Stimulated activated CD8-positive, alpha-beta memory T cell treated with anti-CD3 and anti-CD28 coated beads, Interleukin-12 subunit alpha, Interleukin-12 subunit beta, amount 100 ng/mL, for 4 hours (primary cell): ENCODE data around the gene DNAJB5.
A peak's percentile ranks its signal among the peaks of the same experiment; 100 is the strongest.

Source experiments
- DNase-seq: peaks from one replicate; pipeline ENCODE4 v3.0.0-alpha.2; 2020; ENCODE audit warnings: low read depth

Gene DNAJB5

DNA sequence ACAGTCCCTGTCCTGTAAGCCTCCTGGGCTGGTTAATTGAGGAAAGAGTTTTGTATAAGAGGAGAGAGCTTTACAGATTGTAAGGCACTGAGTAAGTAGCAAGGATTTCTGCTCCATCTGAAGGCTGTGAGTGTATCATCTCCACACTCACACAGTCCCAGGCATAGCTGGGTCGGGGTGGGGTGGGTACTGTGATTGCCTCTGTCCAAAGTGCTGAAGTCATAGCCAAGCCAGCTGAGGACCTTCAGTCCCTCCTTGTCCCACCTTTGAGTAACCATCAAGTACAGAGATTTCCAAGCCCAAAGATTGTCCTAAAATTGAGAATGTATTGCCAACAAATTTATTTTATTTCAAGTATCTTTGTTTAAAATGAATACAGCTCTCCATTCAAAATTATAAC is 5.5 kb upstream of the DNAJB5 start:
- no peak for DNase-seq

DNA sequence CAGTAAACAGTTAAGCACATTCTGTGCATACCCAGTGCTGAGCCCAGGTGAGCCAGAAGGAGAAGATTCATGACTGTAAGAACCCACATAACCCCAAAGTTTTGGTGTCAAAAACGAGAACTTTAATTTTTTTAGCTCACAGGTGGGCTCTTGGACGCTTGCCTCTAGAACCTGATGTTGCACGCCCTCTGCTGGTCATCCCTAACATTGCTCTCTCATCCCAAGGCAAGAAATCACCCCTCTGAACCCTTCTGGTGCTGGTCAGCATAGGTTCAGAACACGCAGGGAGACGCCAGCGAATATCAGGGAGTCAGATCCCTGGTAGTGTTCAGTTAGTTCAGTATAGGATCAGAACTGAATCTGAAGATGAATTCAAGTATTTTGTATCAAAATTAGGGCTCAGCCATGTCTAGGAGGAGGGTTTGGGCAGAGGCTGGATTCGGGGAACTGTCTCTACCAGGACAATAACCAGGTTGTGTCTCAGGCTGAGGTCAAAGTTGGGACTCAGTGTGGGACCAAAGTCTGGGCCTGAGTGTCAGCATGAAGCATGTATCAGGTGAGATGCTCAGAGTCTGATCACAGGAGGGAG is 4.1 kb upstream of the DNAJB5 start:
- DNase-seq: no peak

DNA sequence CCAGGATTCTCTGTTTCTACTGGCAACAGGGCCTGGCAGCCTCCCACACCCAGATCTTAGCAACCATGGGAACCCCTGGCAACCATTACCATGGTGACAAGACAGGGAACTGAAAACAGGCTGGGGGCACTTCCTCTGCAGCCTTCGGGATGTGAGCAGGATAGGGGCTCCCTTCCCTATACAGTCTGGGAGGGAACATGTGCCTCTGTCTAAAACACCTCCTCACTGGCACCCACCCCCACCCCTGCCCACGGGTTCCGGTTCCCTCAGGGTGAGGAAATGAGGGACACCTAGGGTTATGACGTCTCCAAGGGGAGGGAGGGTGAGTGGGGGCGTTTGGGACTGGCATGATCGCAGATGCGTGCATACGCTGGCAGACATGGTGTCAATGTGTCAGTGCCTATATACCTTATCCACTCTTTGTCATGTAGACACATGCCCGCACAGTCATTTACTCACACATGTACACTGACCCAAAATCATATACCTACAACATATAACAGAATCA is 3.0 kb upstream of the DNAJB5 start:
- peak; percentile 54 for DNase-seq

DNA sequence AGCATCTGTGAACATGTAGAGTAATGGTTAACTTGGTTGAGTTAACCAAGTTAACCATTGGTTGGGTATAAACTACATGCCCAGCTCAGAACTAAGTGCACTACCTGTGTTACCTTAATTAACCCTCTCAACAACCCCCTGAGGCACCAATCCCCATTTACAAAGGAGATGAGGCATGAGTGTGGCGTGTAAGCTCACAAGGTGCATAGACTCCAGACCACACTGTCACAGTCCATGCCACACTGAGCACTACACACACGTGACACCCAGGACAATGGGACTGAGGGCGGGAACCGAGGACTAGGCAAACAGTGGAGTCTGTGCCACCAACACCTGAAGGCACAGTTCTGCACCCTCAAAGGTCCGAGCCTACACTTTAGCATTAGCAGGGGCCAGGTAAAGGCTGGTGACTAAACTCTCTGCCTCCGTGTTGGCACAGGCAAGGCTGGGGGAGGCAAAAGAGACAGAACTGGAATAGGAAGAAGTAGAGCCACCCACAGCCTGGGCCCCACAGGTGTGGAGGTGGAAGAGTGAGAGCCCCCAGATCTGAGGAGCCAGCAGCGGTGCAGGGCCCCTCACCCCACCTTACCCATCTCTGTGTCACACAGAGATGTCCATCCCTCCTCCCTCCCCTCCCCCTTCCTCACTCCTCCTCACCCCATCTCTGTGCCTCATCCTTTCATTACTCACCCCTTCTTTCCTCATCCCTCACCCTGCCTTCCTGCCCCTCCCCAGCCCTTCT is 2.2 kb upstream of the DNAJB5 start:
- no peak for DNase-seq

DNA sequence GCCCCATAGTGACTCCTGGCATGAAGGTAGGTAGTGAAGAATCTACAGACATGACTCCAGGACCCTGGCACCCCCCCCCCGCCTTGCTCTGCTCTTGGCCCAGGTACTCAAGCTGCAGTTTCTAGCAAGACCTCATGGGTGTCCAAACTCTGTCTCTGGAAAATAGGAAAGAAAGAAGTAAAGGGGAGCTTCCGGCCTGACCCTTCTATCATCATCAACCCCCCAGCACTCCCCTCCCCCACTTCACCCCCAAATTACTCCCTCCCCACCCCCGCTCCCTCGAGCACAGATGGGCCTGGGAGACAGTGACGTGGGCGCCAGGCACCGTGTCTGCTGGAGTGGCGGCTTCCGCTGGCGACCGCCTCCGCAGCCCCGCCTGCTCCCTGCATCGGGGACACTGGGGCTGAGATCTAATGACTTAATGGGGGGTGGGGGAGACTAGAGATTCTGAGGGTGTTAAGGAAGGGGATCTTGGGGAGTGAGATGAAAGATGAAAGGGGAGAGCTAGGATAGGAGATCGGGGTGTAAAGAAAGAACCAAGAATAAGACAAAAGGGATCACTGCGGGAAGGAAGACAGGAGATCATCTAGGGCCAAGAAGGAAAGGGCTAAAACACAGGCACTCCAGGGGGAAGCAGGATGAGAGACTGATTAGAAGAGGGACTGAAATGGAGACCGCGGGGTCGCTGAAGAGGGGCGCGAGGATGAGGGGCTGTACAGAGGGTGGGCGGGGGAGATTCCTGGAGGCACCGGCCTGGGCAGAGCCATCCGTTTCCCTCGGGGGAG is 1.1 kb upstream of the DNAJB5 start:
- peak; percentile 45 for DNase-seq

DNA sequence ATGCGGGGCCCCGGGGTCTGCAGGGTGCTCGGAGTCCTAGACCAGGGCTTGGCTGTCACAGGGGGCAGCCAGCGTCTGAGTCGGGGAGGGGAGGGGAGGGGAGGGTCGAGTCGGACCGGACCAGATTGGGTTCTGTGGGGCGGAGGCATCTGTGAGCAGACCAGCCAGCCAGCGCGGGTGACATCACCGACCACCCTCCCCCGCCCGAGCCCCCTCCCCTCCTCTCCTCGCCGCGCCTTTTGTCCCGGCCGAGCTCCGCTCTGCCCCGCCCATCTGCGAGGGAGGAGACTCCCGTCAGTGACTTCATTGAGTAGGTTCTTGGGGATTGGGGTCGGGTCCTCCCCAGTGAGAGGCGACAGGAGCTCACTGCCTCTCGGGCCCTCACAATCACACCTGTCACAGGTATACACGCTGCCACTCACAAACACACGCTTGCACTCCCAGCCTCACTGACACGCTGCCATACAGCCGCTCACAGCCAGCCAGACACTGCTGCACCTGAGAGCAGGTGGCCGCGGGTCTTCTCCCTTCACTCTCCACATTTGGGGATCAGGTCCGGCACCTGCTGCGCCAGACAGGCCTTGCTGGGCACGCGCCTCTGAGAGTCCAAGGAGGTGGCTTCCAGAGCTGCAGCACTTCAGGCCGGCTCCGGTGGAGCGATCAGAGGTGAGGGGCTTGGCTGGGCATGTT is 546 bp downstream of the DNAJB5 start:
- DNase-seq: peak; percentile 19

DNA sequence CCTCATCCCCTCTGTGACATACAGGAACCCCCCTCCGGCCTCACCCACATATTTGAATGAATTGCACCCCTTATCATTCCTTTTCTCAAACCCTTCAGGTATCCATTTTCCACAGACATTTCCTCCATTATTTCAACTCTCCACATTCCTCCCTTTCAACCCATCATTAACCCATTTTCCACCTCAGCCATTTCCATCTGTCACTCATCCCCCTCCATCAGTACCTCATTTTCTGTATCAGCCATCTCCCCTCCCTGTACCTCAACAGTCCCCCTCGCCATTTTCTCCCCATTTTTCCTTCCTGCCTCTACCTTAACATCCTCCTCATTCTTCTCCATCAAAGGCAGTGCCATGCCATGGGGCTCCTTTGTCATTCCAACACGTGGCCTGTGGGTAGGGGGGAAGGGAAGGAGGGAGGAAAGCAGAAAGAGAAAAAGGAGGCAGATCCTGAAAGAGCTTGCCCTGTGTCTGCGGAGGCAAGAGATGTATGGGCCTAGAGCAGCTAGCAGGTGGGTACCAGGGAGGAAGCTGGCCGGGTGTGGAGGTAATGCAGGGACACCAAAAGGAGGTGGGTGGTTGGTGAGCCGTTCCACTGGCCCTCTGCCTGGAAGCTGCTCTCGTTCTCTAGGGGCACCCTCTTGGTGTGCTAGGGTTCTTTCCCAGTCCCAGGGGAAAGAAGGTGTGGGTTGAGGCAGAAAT is 1.5 kb downstream of the DNAJB5 start:
- DNase-seq: no peak

DNA sequence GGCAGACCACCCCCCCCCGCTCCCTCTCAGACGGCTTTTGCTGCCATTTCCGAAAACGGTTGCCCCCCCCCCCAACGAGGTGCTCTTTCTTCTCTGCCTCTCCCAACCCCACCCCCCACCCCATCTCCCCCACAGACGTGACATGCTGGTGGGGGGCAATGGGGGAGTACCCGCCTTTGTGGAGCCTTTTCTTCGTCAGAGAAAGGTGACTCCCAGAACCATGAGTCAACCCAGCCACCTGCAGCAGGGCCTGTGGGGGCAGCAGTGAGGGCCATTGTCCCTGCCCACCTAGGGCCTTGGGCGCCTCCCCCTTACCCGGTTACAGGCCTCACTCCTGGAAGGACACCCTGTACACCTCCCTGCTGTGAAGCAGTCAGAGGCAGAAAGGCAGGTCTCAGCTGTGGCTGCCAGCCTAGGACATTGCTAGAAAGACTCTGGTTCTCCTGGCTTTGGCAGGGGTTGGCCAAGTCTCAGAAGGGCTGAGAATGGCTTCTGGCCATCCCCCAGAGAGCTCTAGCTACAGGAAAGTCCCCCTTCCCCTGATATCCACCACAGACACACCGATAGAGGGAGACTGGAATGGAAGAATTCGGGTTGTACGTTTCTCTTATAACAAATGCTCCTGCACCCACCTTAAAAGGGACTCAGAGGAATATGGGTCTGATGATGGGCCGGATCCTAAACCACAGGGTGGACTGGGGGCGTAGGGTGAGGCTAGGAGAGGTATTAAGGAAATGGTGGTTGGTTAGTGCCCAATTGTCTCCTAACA is 2.2 kb downstream of the DNAJB5 start:
- no peak for DNase-seq

DNA sequence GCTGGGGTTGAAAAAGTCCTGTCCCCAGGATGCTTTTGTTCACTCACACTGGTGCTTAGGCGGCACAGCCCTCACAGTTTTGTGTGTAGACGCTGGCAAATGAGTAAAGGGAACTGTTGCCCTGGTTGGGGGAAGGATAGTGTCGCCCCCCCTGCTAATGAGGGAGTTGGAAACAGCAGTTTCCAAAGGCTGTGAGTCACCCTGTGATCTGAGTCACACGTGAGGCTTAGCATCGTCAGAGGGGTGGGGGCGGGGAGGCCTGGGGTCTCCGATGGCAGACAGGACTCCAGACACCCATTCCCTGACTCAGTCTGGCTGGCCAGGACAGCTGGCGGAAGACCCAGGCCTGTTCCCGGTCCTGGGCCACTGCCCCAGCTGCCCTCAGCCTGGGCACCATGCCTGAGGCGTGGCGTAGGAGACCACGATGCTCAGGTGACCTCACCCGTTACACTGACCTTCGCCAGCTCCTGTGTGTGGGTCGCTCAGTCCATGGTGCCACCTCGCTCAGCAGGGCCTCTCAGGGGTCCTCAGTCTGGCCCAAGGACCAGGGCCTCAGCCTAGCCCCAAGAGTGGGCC is 2.9 kb downstream of the DNAJB5 start:
- DNase-seq: peak; percentile 50

DNA sequence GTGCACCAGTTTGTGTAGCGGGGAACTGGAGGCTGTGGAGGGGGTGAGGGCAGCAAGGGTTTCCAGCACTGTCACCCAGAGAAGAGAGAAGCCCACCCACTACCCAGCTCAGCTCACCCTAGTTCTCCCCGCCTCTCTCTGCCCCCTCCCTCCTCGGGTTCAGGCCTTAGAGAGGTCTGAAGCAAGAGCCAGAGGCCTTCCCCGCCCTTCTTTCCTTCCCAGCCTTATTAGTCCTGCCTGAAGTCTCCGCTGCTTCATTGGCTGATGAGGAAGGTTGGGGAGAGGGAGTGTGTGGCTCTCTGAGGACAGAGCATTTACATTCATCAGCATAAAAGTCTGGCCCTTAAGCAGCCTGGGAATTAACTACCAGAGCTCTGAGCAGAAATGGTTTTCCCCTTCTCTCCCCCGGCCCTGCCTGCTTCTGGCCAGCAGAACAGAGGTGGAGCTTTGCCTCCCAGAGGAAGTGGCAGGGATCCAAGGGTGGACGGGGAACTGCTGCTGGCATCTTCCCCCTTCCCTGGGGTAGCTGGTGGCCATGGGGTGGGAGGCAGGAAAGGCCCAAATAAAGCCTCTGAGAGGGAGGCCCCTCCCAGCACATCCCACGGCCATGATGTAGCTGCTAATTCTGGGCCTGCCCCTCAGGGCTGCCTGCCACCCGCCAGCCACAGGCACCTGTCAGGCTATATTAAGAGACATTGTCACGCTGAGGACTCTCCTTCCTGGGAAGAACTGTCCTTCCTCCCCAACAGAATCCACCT is 4.1 kb downstream of the DNAJB5 start:
- no peak for DNase-seq

DNA sequence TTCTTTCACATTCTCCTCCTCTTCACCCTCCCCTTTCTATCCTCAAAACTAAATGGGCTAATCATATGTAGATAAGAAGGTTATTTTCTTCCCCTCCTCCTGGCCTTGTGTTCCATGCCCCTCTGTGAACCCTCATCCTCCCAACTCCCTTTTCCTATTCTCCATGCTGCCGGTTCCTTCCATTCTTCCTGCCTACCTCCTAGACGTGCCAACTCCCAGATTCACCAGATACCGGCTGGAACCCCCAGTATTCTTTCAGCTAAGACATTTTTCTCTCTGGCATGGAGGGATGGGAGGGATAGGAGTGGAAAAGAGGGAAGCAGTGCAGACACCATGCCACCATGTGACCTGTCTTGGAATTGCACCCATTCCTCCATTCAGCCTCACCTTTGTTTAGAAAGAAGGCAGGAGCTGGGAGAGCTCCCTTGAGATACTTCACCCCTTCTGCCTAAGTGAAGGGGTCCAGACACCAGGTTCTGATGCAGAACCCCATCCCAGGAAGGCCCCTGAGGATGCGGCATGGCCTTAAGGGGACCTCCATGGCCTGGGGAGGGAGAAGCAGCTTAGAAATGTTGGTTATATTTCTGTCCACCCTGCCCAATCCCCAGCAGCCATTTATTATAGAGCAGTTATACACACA is 4.8 kb downstream of the DNAJB5 start:
- no peak for DNase-seq

DNA sequence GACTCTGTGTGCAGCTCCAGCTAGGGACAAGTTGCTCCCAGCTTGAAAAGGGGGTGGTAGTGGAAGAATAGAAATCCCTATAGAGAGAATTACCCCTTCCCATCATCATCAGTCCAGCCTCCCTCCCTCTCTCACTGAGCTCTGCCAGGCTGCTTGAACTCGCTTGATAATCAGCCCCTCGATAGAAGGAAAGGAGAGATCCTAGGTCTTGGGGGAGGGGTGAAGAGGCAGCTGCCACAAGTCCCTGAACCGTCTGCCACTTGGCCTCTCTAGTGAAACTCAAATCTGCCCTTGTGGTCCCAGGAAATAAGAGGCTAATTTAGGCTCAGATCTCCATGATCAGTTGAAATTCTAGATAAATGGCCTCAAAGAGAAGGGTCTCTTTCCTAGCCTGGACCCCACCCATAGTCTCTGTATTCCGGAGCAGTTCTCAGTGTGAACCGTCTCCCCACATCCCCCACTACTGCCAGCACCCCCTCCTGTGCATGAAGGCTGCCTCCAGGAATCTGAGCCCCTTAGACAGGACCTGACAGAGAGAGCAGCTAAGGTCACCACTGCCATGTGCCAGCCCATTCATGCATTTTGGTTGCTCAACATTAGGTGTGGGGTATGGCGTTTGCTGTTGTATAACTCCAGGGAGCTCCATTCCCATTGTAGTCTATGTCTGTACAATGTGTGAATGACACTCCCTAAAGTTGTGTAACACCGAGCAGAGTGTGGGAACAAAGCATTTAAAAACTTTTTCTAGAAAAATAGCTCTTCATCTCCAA is 5.5 kb downstream of the DNAJB5 start:
- DNase-seq: no peak

DNA sequence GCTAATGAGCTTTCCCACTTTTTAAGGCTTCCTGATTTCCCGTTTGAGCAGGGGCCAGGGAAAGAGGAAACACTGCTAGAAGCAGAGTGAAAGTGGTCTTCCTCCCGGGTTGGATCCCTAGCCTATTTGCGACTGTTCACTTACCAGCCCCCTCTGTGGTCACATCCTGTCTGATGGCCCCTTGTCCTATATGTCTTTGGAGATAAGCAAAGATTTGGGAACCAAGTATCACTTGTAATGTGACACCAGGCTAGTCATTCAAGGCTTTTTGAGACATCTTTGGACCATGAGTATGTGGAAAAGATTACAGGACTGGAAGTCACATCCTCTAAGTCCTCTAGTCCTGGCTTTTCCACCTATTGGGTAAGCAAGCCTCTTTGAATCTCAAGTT is 6.1 kb downstream of the DNAJB5 start:
- DNase-seq: no peak

DNA sequence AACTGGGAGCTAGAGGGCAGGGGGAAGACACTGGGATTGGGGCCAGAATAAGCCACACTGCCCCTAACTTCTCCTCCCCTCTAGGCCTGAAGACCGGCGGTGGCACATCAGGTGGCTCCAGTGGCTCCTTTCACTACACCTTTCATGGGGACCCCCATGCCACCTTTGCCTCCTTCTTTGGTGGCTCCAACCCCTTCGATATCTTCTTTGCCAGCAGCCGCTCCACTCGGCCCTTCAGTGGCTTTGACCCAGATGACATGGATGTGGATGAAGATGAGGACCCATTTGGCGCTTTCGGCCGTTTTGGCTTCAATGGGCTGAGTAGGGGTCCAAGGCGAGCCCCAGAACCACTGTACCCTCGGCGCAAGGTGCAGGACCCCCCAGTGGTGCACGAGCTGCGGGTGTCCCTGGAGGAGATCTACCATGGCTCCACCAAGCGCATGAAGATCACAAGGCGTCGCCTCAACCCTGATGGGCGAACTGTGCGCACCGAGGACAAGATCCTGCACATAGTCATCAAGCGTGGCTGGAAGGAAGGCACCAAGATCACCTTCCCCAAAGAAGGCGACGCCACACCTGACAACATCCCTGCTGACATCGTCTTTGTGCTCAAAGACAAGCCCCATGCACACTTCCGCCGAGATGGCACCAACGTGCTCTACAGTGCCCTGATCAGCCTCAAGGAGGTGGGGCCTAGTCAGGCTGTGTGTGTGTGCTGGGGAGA is 6.8 kb downstream of the DNAJB5 start:
- DNase-seq: no peak

DNA sequence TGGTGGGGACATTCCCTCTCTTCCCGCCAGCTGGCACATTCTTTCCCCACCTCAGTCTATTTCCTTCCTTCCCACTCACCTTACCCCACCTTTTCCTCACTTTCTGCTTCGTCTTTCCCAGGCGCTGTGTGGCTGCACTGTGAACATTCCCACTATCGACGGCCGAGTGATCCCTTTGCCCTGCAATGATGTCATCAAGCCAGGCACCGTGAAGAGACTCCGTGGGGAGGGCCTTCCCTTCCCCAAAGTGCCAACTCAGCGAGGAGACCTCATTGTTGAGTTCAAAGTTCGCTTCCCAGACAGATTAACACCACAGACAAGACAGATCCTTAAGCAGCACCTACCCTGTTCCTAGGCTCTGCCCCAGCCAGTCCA is 7.3 kb downstream of the DNAJB5 start:
- no peak for DNase-seq

DNA sequence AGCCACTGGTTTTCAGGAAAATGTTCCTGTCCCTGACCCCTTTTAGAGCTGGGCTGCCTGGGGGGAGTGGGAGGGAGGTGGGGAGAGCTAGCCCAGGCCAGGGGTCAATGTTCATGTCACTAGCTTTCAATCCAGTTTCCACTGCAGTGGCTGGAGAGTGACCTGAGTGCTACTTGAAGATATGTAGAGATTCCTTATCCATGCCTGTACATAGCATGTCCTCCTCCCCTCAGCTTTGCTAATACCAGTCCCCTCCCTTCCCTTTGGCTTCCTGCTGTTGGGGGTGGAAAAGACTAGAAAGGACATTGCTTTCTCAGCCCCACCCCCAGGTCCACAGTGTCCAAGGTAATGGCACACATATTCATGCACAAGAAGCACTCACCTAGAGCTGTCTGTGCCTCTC is 7.8 kb downstream of the DNAJB5 start:
- no peak for DNase-seq

DNA sequence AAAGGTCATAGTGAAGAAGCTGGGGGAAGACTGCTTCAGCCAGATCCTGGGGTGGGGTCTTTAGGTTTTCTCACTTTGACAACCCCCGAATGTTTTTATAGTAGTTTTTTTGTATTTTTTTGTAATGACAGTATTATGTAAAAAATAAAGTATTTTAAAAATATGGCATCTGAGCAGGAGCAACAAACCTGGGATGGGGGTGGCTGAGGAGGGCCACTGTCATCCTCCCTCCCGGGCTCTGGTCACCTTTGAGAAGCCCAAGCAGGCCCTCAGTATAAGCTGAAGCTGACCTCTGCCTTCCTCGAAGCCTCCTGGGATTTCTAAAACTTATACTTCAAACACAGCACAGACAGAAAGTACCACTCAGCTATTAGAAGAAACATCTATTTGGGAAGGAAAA is 8.7 kb downstream of the DNAJB5 start:
- no peak for DNase-seq

DNA sequence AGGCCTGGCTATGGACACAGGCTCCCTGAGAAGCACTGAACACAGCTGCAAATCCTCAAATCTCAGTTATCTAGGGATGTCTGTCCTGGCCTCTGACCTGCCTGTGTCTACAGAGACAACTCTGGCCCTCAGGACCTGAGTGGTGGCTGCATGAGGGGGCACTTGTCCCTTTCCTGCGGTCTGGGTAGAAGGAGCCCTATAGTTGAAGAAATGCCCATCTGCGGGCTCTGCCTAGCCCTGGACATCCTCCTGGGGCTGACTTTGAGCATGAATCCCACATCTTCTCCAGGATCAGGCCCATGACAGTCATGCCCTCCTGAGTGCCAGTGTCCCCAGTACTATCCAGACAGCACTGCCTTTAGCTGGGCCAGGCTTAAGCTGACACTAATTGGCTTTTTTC is 10.0 kb downstream of the DNAJB5 start:
- no peak for DNase-seq
